Left lung (tissue), 10 donors: ENCODE data around the gene RASGRF2. TPM values are rescaled to one million over a fixed set of nuclear protein-coding genes. Genes with fewer than 3 reads are reported as not detected.

Experiments used
- ATAC-seq: fragments of 200-7000 bp; cut with Tn5 transposase; one replicate; pipeline ENCODE4 v1.9.1; 2020; ENCODE audit warnings: moderate library complexity
- DNase-seq, 4 donors: peaks; one replicate each; pipeline ENCODE4 v3.0.0-alpha.2; 2013 to 2020
- H3K27ac ChIP-seq, 2 donors: fragments of 200-600 bp; sonication (generic) in 1 of 2; one replicate each; pipeline versions ENCODE4 v1.5.0 to v1.8.0; 2020 to 2021
- H3K27me3 ChIP-seq, 2 donors: fragments of 200-600 bp; sonication (generic) in 1 of 2; one replicate each; pipeline versions ENCODE4 v1.5.0 to v1.8.0; 2020 to 2021
- H3K36me3 ChIP-seq, 2 donors: fragments of 200-600 bp; sonication (generic) in 1 of 2; one replicate each; pipeline versions ENCODE4 v1.5.0 to v1.8.0; 2020 to 2021
- H3K4me1 ChIP-seq, 2 donors: fragments of 200-600 bp; one replicate each; pipeline ENCODE4 v1.8.0; 2021
- H3K4me3 ChIP-seq, 2 donors: fragments of 200-600 bp; sonication (generic) in 1 of 2; one replicate each; pipeline versions ENCODE4 v1.5.0 to v1.8.0; 2020 to 2021; ENCODE audit warnings: mild to moderate bottlenecking in 1 of 2
- H3K9me3 ChIP-seq, 2 donors: fragments of 200-600 bp; sonication (generic) in 1 of 2; one replicate each; pipeline versions ENCODE4 v1.5.0 to v1.8.0; 2020 to 2021
- intact Hi-C, 2 donors: fragments of 100-400 bp; cut with DNase I; formaldehyde crosslinking; loops; one replicate each; pipeline versions ENCODE4 v1.11.2 to v1.14.2; 2022
- polyA plus RNA-seq, 6 donors: library from polyadenylated mRNA; unstranded; fragments of 120-200 nt; gene quantifications; one replicate each; pipeline ENCODE4 v1.2.1, GENCODE V29; 2013; ENCODE audit not compliant: insufficient read length in 6 of 6
- total RNA-seq, 2 donors: library from RNA; stranded (reverse); fragmentation: NEBNext Ultra II Directional; extraction: Animal tissue kit (Norgen Biotek cat#: 25700); gene quantifications; one replicate each; pipeline ENCODE4 v1.2.1, GENCODE V29; 2021
- TF ChIP-seq, protein P1 (sequence below), 2 donors: fragments of 200-600 bp; sonication (generic) in 1 of 2; IDR thresholded peaks; one replicate each; pipeline versions ENCODE4 v1.5.0 to v1.8.0; 2021; ENCODE audit warnings: antibody characterized with exemption in 2 of 2
- donor health status: DM: no; HTN: yes; CAD: no.
- donor health status: DM: no; HTN: no; CAD: no.

The RASGRF2 gene
- total and polyA plus RNA-seq, 8 donors: 1.3 to 7.5 (median 2.8) TPM

DNA sequence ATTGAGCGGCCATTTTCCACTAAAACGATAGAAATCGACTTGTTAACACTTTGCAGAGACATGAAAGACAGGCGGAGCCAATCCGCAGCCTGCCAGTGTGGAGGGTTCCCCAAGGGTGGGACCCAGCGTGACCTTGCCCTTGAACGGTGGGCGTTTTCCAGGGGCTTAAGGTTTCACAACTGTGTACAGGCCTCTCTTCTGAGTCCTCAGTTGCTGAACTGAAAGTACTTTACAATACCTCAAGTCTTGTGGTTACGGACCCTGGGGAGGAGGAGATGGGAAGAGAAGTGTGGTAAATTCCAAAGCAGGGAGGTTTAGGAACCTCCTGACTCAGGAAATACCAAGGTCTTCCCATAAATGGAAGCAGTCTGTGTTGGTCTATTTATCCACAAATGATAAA is 204.8 kb downstream of the RASGRF2 start:
- Histone ChIP-seq H3K4me1 (no peaks in the 10 kb centered on the region), H3K4me3 (no peak overlapping the region), H3K36me3 (no peaks in the 10 kb centered on the region), H3K9me3 (no peaks in the 10 kb centered on the region), H3K27me3 (no peaks in the 10 kb centered on the region), H3K27ac (no peak overlapping the region)
- intact Hi-C loops: no loop called here
- DNase-seq: no peak
- TF ChIP-seq, protein P1, sequence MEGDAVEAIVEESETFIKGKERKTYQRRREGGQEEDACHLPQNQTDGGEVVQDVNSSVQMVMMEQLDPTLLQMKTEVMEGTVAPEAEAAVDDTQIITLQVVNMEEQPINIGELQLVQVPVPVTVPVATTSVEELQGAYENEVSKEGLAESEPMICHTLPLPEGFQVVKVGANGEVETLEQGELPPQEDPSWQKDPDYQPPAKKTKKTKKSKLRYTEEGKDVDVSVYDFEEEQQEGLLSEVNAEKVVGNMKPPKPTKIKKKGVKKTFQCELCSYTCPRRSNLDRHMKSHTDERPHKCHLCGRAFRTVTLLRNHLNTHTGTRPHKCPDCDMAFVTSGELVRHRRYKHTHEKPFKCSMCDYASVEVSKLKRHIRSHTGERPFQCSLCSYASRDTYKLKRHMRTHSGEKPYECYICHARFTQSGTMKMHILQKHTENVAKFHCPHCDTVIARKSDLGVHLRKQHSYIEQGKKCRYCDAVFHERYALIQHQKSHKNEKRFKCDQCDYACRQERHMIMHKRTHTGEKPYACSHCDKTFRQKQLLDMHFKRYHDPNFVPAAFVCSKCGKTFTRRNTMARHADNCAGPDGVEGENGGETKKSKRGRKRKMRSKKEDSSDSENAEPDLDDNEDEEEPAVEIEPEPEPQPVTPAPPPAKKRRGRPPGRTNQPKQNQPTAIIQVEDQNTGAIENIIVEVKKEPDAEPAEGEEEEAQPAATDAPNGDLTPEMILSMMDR (IDR thresholded peaks at IDR 0.05): no peak
- no peak for ATAC-seq

DNA sequence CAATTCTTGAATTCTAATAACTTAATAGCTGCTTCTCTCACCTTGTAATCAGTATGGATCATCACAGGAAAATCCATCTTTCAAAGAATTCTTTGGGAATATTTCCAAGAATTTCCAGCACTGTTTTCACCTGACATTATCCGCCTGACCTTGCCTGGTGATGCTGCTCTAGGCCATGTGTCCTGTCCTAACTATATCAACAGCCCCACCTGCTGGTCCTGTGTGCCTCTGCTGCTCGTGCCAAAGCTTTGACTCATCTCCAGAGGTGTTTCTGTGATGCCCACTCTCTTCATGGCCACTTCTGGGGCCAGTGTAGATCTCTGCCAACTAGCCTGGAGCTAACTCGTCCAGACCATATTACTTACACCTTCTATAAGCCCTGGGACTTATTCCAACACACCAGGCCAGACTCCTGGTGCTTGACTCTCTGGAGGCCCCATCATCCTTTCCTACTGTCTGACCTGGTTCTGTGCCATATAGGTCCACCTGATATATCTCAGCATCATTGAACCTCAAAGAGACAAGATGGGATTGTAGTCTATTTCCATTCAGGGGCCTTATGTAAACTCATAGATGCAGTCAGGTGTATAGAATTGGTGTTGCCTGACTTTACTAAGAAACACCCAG is 205.4 kb downstream of the RASGRF2 start:
- no peak overlapping the region for H3K4me3 ChIP-seq
- TF ChIP-seq, protein P1 (IDR thresholded peaks at IDR 0.05): peak; percentile 36 to 47
- intact Hi-C loops: no loop called here
- no peaks in the 10 kb centered on the region for H3K9me3 ChIP-seq
- no peaks in the 10 kb centered on the region for H3K27me3 ChIP-seq
- DNase-seq (peak in 3 of 4 donors; percentile 36 to 68 (median 56)), ATAC-seq (peak; percentile 95)
- no peak overlapping the region for H3K27ac ChIP-seq
- no peaks in the 10 kb centered on the region for H3K36me3 ChIP-seq
- H3K4me1 ChIP-seq: no peaks in the 10 kb centered on the region

DNA sequence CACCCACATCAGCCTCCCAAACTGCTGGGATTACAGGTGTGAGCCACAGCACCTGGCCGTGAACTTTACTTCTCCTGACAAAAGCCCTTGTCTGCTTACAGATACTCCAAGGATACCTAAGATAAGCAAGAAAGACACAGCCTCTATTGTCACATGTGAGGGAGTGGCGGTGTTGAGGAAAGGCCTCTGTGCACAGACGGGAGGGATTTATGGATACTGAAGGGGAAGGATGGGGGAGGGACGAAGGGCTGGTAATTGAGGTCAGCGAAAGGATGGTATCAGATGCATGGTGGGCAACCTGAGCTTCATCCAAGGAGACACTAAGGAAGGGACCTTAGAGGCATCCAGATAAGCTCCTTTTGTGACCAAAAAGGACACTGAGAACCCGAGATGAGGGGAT is 206.3 kb downstream of the RASGRF2 start:
- intact Hi-C loops: no loop called here
- no peaks in the 10 kb centered on the region for H3K36me3 ChIP-seq
- no peaks in the 10 kb centered on the region for H3K27me3 ChIP-seq
- H3K4me1 ChIP-seq: no peaks in the 10 kb centered on the region
- no peak for ATAC-seq
- TF ChIP-seq, protein P1 (IDR thresholded peaks at IDR 0.05): no peak
- H3K9me3 ChIP-seq: no peaks in the 10 kb centered on the region
- no peak for DNase-seq
- H3K27ac ChIP-seq: no peak overlapping the region
- no peak overlapping the region for H3K4me3 ChIP-seq

DNA sequence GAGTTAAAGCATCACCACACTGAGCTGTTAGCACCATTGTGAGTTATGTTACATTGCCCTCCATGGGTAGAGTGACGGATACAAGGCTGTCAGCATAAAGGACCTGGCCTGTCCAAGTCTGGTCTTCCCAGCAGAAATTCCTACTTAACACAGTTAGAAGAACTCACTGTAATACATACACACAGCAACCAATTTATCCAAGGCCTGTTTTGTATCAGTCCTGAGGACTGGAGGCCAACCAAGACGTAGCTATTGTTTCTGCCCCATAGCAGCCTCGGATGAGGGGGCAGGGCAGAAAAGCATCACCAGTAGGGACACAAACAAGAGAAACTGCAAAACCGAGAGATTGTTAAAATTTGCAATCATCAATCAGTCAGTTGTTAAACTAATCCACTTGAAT is 206.9 kb downstream of the RASGRF2 start:
- TF ChIP-seq, protein P1 (IDR thresholded peaks at IDR 0.05): no peak
- intact Hi-C loops: no loop called here
- ATAC-seq: no peak
- H3K4me1 ChIP-seq: no peaks in the 10 kb centered on the region
- no peak overlapping the region for H3K27ac ChIP-seq
- no peak for DNase-seq
- no peaks in the 10 kb centered on the region for H3K36me3 ChIP-seq
- no peaks in the 10 kb centered on the region for H3K27me3 ChIP-seq
- no peaks in the 10 kb centered on the region for H3K9me3 ChIP-seq
- H3K4me3 ChIP-seq: no peak overlapping the region

DNA sequence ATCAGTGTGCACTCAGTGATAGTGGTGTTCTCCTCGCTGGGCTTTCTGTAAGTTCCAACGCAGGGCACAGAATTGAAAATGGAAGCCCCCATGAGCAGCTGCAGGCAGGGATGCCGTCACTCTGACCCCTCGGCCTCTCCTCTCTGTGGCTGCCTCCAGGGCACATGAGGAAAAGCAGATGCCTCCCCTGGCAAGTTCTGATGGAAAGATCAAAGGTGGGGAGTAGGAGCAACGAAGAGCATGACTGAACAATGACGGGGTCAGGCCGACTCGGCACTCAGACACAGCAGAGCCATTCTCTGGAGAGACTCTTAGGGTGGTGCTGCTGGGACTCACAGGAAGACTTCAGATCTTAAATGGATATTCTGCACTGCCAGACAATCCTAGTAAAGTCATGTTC is 207.4 kb downstream of the RASGRF2 start:
- H3K36me3 ChIP-seq: no peaks in the 10 kb centered on the region
- DNase-seq (no peak), ATAC-seq (no peak)
- no peaks in the 10 kb centered on the region for H3K27me3 ChIP-seq
- intact Hi-C loops: no loop called here
- no peak overlapping the region for H3K4me3 ChIP-seq
- H3K9me3 ChIP-seq: no peaks in the 10 kb centered on the region
- no peak overlapping the region for H3K27ac ChIP-seq
- TF ChIP-seq, protein P1 (IDR thresholded peaks at IDR 0.05): no peak
- H3K4me1 ChIP-seq: no peaks in the 10 kb centered on the region
